IPS-11a (cell line): ENCODE data around the gene SURF2.

Experiments
- H3K4me3 ChIP-seq: one replicate; pipeline ENCODE4 v1.5.1; 2013; ENCODE audit warnings: low read depth, low read length, control low read depth

Gene SURF2

GRCh38 chr9:133335924-133336811 lies 20.2 kb upstream of the SURF2 start, which contains the start of gene SURF6:
SURF6 (minus strand) TSS chr9:133336188; CDS start chr9:133336132, 56 bp downstream.
- H3K4me3 ChIP-seq, result peak within 1 kb of the TSS; percentile 93

GRCh38 chr9:133339641-133340040 lies 16.7 kb upstream of the SURF2 start:
- no peak overlapping the region for H3K4me3 ChIP-seq

GRCh38 chr9:133340256-133340655 lies 16.1 kb upstream of the SURF2 start:
- H3K4me3 ChIP-seq, result no peak overlapping the region

- no peak overlapping the region for H3K4me3 ChIP-seq
Measured at GRCh38 chr9:133340916-133341315, 15.4 kb upstream of the SURF2 start.

- no peak overlapping the region for H3K4me3 ChIP-seq
Measured at GRCh38 chr9:133341369-133342068, 14.8 kb upstream of the SURF2 start.

- no peak overlapping the region for H3K4me3 ChIP-seq
Measured at GRCh38 chr9:133342069-133342406, 14.3 kb upstream of the SURF2 start.

- no peak overlapping the region for H3K4me3 ChIP-seq
Measured at GRCh38 chr9:133342570-133342969, 13.8 kb upstream of the SURF2 start.

GRCh38 chr9:133344071-133344470 lies 12.3 kb upstream of the SURF2 start:
- no peak overlapping the region for H3K4me3 ChIP-seq

GRCh38 chr9:133344979-133345378 lies 11.4 kb upstream of the SURF2 start:
- H3K4me3 ChIP-seq, result no peak overlapping the region

GRCh38 chr9:133345596-133345995 lies 10.8 kb upstream of the SURF2 start:
- no peak overlapping the region for H3K4me3 ChIP-seq

- peak overlapping the region; percentile 97 for H3K4me3 ChIP-seq
Measured at GRCh38 chr9:133346021-133346785, 10.1 kb upstream of the SURF2 start.

GRCh38 chr9:133347515-133347984 lies 8.8 kb upstream of the SURF2 start:
- peak overlapping the region; percentile 97 for H3K4me3 ChIP-seq

- peak within 1 kb of the TSS; percentile 97 for H3K4me3 ChIP-seq
Measured at GRCh38 chr9:133347985-133348717, 8.2 kb upstream of the SURF2 start, which contains the start of the genes MED22 and RPL7A. MED22 (minus strand) TSS chr9:133348131; CDS start chr9:133346662, 1,469 bp downstream. RPL7A (plus strand) TSS chr9:133348218; CDS start chr9:133348244, 26 bp downstream.

- peak overlapping the region; percentile 97 for H3K4me3 ChIP-seq
Measured at GRCh38 chr9:133348718-133349573, 7.4 kb upstream of the SURF2 start.

- H3K4me3 ChIP-seq, result no peak overlapping the region
Measured at GRCh38 chr9:133349965-133350616, 6.3 kb upstream of the SURF2 start.

- no peak overlapping the region for H3K4me3 ChIP-seq
Measured at GRCh38 chr9:133351526-133351907, 4.8 kb upstream of the SURF2 start.

GRCh38 chr9:133351908-133352634 lies 4.3 kb upstream of the SURF2 start:
- H3K4me3 ChIP-seq, result no peak overlapping the region

GRCh38 chr9:133352635-133353340 lies 3.6 kb upstream of the SURF2 start:
- no peak overlapping the region for H3K4me3 ChIP-seq
